HG03432 (cell line): ENCODE data around the gene KIF16B.

Experiments
- ATAC-seq: cut with Tn5 transposase; IDR thresholded peaks from one replicate; pipeline ENCODE4 v1.9.1; 2021; ENCODE audit warnings: mild to moderate bottlenecking, moderate library complexity; ENCODE audit not compliant: unreplicated experiment

The KIF16B gene

DNA sequence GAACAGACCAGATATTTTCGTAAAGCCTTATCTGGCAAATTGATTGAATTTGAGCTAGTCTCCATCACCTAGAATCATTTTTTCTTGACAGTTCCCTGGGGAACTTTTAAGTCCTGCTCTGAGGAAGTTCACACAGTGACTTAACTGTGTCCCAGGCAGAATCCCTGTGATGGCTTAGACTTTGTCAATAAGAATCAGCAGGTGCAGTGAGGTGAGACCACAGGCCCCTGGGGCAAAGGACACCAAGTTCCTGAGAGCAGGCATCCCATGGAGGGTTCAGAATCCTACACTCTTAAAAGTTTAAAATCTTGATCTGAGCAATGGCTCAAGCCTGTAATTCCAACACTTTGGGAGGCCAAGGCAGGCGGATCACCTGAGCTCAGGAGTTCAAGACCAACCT lies 13.0 kb downstream of the KIF16B start:
- no peak for ATAC-seq

DNA sequence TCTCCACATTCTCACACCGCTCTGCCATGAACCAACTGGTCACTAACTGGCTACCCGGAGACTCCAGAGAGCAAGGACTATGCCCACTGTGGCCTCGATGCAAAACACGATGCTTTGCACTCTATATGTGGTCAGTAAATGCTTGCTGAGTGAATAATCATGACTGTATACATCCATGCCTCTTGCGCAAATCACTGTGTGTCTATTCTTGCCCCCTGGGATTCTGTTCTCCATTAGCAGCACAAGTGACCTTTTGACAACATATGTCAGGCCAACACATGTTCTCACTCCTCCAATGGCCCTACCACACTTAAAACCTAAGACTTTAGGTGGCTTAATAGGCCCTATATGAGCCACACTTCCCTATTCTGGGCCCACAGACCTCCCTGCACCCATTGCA lies 16.9 kb downstream of the KIF16B start:
- ATAC-seq: no peak

DNA sequence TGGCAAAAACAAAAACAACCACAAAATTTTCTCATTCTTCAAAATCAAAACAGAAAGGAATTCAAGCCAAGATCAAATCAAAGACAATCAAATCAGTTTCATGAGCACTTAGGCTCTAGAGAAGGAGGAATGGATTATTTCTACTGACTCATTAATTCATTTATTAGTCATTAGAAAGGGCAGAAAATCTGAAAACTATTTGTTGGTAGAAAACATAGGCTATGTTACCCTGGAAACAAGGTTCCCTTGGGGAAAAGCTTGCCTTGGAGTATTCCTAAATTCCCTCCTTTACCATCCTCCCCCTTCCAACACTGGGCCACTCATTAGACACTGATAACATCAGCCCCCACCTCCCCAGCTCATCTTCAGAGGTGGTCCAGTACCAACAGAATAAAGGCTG lies 17.5 kb downstream of the KIF16B start:
- no peak for ATAC-seq

DNA sequence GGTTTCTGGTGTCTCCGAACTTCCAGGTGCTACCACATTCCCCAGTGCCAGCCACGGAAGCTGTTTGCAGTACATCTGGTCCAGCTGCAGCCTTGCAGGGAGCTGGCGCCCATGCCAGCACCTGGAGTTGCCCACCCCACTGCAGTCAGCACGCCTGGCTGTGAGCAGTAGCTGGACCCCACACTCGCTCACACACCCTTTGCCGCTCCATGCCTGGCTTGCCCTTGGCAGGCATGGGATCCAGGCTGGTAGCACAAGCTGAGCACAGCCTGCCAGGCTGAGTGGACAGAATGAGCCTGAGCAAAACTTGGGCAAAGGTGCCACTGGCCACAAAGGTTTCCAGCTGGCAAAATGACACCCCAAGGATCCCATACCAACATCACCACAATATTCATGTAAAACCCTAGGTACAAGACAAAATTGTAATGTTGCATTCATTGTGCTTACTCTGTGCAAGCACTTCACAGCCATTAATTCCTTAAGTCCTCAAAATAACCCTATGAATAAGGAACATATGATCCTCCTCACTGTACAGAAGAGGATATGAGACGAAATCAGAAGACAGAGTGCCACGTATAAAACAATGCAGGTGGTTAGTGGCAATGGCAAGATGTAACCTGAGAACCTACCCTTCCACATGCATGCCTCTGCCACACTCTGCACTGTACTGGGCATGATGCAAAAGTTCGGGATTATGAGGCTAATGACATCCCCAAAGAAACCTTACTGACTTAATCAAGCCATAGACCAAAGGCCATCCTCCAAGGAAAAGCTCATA lies 18.3 kb downstream of the KIF16B start:
- no peak for ATAC-seq

DNA sequence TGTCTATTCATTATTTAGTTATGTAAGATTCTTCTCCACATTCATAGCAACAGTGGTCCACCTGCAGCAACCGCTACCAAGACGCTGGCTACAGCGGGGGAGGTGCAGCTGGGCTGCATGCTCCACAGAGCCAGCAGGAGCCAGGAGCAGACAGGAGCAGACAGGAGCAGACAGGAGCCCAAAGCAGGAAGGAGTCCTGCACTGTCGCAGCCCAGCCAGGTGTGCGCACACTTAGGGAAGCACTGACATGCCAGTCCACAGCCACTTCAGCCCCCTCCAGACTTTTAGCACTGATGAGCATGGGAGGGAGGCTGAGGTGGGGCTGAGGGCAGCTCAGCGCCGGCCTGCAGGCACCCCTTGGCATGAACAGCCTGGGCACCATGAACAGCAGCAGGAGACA lies 19.6 kb downstream of the KIF16B start:
- no peak for ATAC-seq

DNA sequence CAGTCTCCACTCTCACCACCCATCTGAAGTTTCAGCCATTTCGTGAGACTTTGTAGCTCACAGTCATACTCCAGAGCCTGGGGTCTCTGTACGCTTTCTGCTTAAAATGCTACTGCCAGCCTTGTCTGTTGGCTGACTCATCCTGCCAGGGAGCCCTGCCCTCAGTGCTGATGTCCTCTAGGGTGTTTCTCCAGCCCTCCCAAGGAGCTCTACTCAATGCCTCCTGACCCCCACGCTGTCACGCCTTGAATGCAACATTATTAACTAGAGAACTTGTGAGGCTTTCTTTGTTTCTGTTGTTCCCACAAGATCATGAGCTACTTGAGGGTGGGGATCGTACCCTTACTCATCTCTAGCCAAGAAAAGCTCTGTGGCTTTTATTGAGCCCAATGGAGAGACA lies 20.1 kb downstream of the KIF16B start:
- ATAC-seq: no peak

DNA sequence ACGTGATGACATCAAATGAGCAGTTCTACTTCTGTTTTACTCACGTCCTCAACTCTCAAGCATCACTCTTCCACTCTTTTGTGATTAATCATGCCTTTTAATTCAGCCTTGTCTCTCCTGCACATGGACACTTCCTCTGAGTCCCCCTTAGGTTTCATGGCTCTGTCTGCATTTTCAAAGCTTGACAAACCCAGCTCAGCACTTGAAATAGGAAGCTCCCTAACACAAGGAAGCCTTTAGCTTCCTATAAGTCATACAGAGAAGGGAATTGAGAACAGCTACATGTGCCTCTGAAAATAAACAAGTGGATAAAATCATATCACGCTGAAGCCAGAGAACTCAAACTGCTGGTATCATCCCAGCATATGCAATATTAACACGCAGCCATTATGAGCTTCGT lies 21.2 kb downstream of the KIF16B start:
- no peak for ATAC-seq

DNA sequence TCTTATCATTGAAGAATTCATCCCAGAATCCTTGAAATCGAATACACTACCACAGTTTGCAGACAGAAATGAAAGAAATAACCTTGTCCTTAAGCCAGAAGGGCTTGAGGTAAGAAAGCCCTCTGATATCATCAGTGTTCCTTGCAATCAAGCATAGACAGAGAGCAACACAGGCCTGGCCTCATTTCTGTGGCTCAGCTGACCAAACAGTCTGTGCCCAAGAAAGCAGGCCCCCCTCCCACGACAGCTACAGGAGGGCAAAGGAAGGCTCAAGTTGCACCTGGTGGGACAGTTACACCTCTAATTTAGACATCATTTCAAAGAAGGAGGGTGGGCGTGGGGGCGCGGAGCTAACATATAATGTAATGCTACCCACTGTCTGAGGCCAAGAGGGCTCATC lies 21.6 kb downstream of the KIF16B start:
- no peak for ATAC-seq

DNA sequence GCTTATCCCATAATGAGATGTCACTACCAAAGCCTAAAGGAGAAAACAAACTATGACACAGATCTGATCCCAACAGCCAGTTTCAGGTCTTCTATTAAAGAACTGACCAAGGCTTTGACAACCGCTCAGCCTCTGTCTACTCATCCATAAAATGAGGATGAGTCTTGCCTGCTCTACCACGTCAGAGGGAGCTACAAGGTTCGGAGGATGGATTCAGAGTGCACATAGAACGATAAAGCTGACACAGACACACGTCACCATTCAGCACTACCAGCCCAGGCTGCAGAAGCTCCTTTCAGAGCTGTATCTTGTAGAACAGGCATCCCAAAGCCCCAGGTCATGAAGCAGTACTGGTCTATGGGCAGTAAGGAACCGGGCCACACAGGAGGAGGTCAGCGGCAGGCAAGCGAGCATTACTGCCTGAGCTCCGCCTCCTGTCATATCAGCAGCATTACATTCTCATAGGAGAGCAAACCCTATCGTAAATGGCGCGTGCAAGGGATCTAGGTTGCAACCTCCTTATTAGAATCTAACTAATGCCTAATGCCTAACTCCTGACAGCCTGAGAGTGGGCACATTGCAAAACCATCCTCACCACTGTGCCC lies 25.1 kb downstream of the KIF16B start:
- no peak for ATAC-seq

DNA sequence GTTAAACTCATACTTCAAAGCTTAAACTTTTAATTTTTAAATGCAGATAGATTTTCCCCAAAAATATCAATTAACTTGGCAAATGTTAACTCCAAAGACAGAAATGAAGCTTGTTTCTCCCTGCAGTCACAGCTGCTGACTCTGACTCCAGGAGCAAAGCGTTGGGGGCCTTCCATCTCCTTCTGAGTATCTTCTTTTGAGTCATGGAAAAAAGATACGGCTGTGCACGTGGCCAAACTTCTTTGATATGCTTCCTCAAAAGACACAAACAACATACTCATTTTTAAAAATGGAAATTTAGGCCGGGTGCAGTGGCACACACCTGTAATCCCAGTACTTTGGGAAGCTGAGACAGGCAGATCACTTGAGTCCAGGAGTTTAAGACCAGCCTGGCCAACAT lies 28.3 kb downstream of the KIF16B start:
- no peak for ATAC-seq

DNA sequence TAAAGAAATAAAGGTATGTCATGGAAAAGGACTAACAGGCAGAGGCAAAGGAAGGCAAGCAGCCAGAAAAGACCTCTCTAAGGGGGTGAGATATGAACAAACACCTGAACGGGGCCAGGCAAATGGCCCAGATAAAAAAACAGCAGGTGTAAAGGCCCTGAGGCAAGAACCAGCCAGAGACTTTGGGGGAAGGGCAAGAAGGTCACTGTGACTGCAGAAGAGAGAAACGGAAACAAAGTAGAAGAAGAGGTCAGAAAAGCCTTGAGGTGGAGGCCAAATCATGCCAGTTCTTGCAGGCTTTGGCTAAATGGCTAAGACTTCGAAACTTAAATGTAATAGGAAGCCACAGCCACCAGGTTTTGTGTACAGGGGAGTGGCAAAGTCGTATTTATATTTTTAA lies 30.8 kb downstream of the KIF16B start:
- no peak for ATAC-seq

DNA sequence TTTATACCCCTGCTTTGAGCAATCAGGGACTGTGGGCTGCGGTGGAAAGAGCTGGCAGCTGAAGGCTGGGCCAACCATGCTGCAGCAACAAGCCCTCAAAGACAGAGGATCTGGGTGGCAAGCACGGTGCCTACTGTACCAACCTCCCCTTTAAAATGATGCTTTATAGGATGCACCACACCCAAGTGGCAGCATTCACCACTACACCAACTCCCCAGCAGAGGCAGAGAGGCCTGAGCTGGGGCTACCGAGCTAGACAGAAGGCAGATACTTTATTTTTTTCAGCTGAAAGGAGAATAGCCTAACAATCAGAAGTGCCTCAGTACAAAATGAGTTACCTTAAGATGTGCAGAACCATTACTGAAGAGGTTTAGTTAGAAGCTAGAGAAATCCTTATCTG lies 31.4 kb downstream of the KIF16B start:
- no peak for ATAC-seq

DNA sequence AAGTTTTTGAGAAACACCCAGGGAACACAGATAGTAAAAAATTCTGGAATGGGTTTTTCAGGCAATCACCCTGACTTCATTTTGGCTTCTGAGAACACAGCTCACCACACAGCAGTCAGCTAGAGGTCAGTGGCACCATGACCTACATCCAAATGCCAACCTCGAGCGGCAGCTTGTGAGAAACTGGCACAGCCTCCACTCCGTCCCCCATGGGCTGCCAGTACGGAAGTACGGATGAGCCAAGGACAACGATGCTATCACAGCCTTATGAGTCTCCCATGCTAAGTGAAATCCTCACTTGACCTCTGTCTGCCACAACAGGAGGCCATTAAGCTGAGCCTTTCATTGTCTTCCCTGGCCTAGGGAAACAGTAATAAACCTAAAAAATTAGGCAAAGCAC lies 32.0 kb downstream of the KIF16B start:
- ATAC-seq: no peak

DNA sequence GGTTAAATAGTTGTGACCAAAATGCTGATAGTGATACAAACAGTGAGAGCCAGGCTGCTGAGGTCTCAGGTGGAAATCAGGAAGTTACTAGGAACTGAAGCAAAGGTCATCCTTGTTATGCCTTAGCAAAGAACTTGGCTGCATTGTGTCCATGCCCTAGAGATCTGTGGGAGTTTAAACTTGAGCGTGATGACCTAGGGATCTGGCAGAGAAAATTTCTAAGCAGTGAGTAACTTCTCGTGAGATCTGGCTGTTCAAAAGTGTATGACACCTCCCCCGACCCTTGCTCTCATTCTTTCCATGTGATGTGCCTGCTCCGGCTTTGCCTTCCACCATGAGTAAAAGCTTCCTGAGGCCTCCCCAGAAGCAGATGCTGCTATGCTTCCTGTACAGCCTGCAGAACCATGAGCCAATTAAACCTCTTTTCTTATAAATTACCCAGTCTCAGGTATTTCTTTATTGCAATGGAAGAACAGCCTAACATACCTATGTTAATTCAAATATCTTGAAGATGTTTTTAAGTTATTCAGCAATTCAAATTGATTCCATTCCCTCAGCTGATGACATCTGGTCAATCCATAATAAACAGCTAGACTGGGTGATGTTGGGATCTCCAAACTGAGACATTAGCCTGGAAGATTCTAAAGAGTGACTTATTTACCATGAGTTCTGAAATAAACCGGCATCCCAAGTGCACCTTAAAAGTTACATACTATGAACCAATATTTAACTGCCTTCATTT lies 33.8 kb downstream of the KIF16B start:
- no peak for ATAC-seq

DNA sequence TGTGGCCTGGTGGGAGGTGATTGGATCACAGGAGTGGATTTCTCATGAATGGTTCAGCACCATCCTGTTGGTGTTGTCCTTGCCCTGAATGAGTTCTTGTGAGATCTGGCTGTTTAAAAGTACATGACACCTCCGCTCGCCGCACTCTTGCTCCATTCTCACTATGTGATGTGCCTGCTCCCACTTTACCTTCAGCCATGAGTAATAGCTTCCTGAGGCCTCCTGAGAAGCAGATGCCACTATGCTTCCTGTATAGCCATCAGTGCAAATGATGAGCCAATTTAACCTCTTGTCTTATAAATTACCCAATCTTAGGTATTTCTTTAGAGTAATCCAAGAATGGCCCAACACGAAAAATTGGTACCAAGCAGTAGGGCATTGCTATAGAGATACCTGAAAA lies 34.5 kb downstream of the KIF16B start:
- no peak for ATAC-seq

DNA sequence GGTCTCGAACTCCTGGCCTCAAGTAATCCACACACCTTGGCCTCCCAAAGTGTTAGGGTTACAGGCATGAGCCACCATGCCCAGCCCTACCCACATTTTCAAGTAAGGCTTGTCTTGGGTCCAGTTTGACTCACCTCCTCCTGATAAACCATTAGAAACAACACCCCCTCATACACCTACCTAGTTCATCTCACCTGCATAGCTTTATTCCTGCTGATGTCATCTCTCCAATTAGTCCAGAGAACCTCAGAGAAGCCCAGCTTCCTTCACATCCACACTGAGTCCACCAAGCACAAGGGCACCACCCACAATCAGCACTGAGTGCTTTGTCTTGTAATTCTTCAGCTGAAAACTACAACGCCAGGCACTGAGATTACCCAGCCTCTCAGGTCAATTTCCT lies 35.3 kb downstream of the KIF16B start:
- no peak for ATAC-seq

DNA sequence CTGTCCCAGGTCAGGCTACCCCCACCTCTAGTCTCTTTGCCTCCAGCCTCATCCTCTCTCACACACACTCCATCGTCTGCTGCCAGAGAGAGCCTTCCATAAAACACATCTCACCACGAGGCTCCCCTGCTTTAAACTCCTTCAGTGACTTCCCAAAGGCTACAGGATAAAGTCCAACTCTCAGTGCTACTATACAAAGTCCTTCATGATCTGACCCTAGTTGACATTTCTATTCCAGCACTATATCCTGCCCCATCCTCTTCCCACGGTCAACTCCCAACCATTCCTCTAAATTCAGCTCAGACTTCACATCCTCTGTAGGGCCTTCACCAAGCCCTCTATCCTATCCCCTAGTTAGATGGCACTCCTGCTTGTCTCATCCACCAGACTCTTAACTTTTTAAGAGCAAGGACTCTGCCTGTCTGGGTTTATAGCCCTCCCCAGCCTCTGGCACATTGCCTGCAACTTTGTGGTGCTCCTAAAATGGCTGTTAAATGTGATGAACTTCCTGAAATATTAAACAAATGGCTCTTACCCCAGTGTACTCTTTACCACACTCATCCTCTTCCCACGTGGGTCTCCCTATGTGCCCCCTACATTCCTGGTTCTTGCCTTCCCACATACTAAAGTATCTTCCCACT lies 36.1 kb downstream of the KIF16B start:
- no peak for ATAC-seq

DNA sequence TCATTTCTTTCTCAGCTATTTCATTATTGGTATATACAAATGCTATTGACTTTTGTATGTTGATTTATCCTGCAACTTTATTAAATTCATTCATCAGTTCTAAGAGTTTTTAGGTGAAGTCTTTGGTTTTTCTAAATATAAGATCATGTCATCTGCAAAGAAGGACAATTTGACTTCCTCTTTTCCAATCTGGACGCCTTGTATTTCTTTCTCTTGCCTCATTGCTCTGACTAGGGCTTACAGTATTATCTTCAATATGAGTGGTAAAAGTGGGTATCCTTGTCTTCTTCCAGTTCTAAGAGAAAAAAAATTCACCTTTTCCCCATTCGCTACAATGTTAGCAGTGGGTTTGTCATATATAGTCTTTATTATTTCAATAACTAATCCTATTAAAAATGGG lies 38.0 kb downstream of the KIF16B start:
- no peak for ATAC-seq

DNA sequence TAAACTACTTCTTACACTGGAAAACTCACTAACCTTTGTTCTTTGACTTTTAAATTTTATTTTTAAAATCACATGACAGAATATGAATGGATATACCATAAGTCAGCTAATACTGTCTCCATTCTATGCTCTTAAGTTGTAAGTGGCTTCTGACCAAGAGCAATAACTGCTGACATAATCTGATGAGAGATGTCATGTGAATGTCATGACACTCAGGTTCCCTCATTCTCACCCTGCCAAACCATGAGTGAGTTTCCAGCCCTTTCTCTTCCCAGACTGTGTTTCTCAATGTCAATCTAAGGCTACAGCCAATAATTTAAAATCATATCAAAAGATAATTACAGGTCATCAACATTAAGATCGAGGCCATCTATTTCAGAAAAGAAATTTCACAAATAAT lies 39.7 kb downstream of the KIF16B start:
- no peak for ATAC-seq

DNA sequence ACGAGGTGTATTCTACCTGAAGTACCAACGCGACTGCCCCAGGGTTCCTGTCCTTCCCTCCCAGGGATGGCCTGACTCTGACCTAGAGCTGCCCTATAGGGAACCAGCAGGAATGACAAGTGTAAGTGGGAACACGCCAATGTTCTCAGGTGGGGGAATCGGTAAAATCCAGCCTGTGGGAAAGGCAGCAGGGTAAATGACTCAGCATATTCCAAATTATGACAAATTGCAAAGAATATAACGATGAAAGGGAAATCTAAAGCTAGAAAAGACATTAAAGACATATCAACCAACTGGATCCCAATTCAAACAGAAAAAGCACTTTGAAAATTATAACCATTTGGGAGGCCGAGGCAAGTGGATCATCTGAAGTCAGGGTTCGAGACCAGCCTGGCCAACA lies 41.8 kb downstream of the KIF16B start:
- no peak for ATAC-seq

DNA sequence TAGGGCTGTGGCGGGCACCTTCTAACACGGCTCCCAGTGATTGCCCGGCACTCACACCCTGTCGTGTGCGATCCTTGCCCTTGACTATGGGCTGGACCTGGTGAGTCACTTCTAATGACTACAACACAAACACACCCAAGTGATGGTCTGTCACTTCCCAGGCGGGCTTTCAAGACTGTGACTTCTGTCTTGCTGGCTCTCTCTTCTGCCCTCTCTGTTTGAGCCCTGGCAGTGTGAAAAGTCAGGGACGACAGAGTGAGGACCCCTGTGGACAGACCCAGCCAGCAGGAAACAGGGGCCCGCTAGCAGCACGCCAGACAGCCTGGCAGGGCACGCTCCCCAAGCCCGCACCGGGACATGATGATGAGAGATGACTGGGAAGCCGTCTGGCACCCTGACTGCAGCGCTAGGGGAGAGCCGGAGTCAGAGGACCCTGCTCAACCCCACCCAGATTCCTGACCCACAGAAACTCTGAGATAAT lies 43.0 kb downstream of the KIF16B start:
- ATAC-seq: no peak

DNA sequence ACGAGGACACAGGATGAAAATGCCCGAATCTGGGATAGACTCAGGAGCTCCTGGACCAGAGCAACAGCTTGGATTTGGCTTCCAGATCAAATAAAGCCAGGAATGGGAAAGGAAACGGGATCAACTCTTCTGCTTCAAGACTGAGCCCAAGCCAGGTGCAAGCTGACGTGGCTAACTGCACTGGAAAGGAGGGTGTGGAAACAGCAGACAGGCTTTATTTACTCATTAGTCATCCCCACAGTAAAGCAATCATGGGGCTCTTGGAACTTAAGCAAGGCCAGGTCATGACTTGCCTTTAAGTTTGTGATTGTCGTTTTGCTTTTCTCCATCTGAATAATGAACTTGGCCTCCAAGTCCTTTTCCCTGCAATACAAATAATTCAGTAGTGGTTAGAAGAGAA lies 45.2 kb downstream of the KIF16B start:
- no peak for ATAC-seq
